Measurements from ENCODE around the gene EEIG2.
"Not testable (repeated sequence)": the region's sequence is repeated elsewhere in the genome, so short reads cannot be mapped to it uniquely, and the experiment has no call there.

The EEIG2 gene

GRCh38 chr1:108559215-108560186, at the start of gene EEIG2:
EEIG2 (plus strand) TSS chr1:108560100; CDS start chr1:108560429, 329 bp downstream.
- peak; percentile 69 for DNase-seq

GRCh38 chr1:108511764-108512163, 48.1 kb upstream of the EEIG2 start:
- DNase-seq: no peak

DNA sequence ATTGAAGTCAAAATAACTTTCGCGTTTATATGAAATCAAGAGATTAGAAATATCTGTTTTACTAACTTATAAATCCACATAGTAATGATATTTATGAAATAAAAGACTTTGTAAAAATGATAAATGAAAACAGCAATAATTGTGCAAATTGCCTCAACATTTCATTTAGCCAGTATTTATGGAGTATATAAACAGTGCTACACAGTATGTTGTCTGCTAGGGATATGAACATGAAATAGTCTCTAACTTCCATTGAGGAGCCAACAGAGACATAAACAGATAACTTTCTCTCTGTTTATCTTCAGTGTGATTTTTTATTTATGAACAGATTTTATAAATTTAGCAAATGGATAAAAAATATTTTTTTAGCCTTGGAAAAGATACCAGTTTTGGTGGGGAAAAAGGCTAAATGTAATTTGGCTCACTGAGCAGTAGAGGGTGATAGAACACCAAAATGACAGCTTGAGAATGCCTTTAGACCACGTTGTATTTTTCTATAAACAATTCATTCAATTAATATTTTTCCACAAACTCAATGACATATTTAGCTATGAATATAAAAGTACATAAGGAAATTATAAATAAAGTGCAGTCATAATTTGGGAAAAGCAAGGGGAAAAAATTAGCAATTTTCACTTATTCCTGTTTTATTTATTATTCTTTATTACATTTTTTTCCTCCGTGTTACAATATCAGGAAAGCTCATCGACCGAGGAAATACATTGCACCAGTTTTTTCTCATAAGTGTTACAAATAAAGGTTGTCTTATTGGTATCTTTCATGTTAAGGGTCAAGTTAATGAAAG, 47.5 kb upstream of the EEIG2 start:
- peak; percentile 30 for DNase-seq

DNA sequence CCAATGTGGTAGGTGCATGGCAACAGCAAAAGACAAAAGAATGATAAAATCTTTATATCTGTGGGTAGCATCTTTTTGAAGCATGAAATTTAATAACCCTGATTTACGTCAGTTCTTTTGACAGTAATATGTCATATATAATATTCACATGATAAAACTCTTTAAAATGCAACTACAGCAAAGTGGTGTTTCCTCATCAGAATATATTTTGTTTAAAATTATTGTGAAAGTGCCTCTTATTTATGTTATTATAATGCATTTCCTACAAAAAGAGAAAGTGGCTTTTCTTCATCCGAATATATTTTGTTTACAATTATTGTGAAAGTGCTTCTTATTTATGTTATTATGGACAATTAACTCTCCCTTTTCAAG, 46.9 kb upstream of the EEIG2 start:
- DNase-seq: no peak

- not testable (repeated sequence) for DNase-seq
These were observed 46.0 kb upstream of the EEIG2 start for GRCh38 chr1:108513914-108514313.

- not testable (repeated sequence) for DNase-seq
These were observed 42.5 kb upstream of the EEIG2 start for GRCh38 chr1:108517301-108517897.

DNA sequence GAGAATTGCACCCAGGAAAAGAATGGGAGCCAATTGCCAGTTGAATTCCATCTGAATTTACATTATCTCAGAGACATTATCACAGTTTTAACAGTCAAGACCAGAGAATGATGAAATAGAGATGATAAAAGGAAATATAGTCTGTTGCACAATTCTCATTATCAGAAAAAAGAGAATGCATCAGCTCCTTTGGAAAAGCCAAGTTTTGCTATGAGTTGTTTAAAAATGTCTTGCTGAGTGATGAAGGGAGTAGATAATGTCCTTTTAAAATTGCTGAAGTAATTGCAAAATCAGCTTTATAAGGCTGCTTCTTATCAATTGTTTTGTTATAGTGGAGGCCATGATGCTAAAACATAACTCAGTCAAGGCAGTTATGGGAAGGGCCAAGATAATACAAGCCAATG, 37.9 kb upstream of the EEIG2 start:
- no peak for DNase-seq

GRCh38 chr1:108523829-108524228, 36.1 kb upstream of the EEIG2 start:
- no peak for DNase-seq

DNA sequence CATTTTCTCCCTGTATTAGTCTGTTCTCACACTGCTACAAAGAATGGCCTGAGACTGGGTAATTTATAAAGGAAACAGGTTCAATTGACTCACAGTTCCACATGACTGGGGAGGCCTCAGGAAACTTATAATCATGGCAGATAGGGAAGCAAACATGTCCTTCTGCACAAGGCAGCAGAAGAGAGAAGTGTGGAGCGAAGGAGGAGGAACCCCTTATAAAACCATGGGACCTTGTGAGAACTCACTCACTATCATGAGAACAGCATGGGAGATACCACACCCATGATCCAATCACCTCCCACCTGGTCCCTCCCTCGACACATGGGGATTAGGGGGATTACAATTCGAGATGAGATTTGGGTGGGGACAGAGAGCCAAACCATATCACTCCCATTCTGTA, 35.2 kb upstream of the EEIG2 start:
- no peak for DNase-seq

DNA sequence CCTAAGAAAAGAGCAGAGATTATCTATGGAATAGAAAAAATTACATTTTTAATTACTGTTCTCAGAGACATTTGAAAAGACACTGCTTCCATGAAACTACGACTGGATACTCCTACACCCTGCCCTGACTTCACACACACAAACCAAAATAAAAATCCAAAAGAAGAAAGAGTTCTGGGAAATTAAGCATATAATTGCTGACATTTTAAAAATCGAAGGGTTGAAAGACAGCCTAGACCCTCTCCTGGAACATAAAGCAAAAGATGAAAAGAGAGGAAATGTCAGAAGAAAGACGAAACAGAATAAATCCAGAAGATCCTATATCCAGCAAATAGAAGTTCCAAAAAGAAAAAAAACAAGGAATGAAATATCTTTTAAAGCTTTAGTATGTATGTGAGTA, 32.8 kb upstream of the EEIG2 start:
- DNase-seq: no peak

GRCh38 chr1:108527837-108528236, 32.1 kb upstream of the EEIG2 start:
- no peak for DNase-seq

DNA sequence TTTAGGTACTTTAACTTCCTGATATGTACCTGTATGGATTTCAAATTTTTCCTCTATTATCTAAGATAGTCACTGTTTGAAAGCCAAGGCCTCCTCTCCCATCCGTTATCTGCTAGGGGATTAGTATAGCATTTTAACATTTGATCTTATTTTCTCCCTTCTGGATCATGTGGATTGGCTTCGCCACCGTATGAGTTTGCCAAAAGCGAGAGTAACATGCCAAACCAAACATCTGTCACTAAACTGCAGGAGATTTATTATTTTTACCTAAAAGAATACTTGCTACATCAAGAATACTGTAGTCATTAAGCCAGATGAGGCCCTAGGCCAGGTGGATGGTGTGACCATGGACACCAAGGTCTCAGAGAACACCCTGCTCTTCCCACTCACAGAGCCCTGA, 28.5 kb upstream of the EEIG2 start:
- no peak for DNase-seq

DNA sequence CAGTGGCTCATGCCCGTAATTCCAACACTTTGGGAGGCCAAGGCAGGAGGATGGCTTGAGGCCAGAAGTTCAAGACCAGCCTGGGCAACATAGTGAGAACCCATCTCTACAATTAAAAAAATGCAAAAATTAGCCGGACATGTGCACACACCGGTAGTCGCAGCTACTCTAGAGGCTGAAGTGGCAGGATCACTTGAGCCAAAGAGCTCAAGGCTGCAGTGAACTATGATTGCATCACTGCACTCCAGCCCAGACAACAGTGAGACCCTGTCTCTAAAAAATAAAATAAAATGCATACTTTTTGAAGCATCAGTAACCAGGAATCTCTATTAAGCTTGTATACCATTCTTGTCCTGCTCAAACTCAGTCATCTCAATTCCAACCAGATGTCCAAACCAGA, 27.2 kb upstream of the EEIG2 start:
- no peak for DNase-seq

DNA sequence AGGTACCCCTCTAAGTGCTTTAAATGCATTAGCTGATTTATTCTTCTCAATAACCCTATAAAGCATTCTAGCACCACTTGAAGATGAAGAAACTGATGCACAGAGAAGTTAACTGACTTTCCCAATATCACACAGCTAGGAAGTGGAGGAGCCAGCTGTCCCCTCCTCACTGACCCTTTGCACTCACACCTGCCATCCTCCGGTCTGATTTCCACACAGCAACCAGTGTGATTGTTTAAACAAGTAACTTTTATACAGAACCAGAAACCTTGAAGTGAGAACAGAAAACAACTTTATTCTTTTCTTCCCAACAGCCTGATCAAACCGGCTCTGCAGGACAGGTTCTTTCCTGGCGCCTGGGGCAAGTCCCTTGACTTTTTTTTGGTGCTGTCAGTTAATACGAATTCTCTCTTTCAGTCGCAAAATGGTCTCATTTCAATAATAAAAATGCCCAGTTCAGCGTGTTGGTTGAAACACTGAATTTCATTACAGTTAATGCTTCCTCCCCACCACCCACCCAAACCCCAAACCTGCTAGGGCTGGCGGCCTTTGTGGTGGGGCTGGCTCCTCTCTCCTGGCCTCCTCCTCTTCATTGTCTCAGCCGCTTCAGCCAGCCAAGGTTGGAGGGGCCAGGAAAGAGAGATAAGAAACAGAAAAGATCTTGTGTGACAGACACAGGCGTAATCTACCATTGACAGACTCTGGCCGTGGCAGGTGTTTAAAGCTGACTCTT, 26.4 kb upstream of the EEIG2 start:
- no peak for DNase-seq

DNA sequence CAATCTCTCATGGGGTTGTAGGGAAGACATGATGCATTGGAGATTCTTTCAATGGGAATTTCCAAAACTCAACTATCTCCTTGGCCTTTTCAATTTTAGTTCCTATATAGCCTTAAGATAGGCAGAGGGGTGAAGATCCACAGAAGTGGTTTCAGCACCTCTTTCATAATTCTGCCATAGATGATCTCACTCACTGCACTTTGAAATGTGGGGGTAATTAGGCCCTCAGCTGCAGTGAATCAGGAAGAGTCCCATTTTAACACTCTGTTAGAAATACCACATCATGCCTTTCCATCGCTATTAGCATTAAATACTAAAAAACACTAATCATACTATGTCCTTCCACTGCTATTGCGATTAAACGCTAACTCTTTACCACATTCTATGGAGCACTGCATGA, 25.1 kb upstream of the EEIG2 start:
- DNase-seq: no peak

DNA sequence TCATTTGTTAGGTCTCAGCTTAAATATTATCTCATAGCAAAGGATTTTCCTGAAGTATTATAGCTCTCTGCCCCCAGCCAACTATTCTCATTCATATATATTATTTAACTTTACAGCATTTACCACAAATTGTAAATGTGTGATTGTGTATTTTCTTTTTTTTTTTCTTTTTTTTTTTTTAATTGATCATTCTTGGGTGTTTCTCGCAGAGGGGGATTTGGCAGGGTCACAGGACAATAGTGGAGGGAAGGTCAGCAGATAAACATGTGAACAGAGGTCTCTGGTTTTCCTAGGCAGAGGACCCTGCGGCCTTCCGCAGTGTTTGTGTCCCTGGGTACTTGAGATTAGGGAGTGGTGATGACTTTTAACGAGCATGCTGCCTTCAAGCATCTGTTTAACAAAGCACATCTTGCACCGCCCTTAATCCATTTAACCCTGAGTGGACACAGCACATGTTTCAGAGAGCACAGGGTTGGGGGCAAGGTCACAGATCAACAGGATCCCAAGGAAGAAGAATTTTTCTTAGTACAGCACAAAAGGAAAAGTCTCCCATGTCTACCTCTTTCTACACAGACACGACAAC, 24.5 kb upstream of the EEIG2 start:
- not testable (repeated sequence) for DNase-seq

GRCh38 chr1:108536021-108536420, 23.9 kb upstream of the EEIG2 start:
- not testable (repeated sequence) for DNase-seq

- DNase-seq: not testable (repeated sequence)
These were observed 23.1 kb upstream of the EEIG2 start for GRCh38 chr1:108536791-108537190.

- DNase-seq: no peak
These were observed 21.9 kb upstream of the EEIG2 start for GRCh38 chr1:108537976-108538375.

- DNase-seq: no peak
These were observed 18.9 kb upstream of the EEIG2 start for GRCh38 chr1:108540977-108541376.

DNA sequence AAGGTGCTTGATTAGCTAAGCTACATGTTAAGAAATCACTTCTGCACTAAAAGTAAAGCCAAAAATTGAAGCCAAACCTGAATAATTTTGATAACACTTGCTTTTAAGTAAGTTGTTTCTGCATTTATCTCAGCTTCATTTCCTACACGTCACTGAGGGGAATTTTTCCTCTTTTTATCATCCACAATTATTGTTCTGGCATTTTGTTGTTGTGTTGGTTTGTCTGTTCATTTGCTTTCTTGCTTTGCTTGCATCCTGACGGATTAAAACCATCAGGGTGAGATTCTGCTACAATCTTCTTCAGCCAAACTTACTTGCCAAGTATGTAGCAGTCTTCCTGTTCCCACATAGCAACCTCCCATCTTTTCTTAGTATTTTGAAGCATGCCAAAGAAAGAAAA, 18.0 kb upstream of the EEIG2 start:
- DNase-seq: no peak

DNA sequence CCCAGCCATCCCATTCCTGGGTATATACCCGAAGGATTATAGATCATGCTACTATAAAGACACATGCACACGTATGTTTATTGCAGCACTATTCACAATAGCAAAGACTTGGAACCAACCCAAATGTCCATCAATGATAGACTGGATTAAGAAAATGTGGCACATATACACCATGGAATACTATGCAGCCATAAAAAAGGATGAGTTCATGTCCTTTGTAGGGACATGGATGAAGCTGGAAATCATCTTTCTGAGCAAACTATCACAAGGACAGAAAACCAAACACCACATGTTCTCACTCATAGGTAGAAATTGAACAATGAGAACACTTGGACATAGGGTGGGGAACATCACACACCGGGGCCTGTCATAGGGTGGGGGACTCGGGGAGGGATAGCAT, 12.4 kb upstream of the EEIG2 start:
- not testable (repeated sequence) for DNase-seq
